ENCODE results near the gene BNIP3.

BNIP3 gene

GRCh38 chr10:131975796-131976195 lies 5.9 kb downstream of the BNIP3 start:
- TF ChIP-seq TAF1 (IDR thresholded peaks at IDR 0.05; ENCODE audit: low read depth) (no peak), FOXM1 (IDR thresholded peaks at IDR 0.05; ENCODE audit: borderline replicate concordance, low read depth) (no peak)

DNA sequence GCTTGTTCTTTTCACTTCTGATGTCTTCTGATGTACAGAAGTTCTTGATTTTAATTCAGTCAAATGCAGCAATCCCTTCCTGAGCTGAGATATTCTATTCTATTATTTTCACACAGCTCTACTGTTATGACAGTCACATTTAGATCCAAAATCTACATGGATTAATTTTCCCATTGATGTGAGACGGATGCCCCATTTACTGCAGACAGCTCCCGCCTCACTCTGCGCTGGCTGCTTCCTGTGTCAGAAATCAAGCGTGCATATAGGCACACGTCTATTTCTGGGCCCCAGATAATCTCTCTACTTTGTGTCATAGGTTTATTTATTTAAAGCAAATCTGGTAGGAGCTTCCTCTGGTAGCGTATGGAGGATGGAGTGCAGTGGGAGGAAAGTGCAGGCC lies 6.7 kb downstream of the BNIP3 start:
- TF ChIP-seq NFIC (IDR thresholded peaks at IDR 0.05) (no peak), TAF1 (IDR thresholded peaks at IDR 0.05; ENCODE audit: low read depth) (no peak), RAD21 (IDR thresholded peaks at IDR 0.05; ENCODE audit: low read depth) (no peak), EGR1 (IDR thresholded peaks at IDR 0.05) (no peak), YY1 (IDR thresholded peaks at IDR 0.05; ENCODE audit: low read depth) (no peak), MAX (IDR thresholded peaks at IDR 0.05) (no peak), ZBTB7A (IDR thresholded peaks at IDR 0.05; ENCODE audit: low read depth) (no peak), CEBPB (IDR thresholded peaks at IDR 0.05) (no peak), EP300 (IDR thresholded peaks at IDR 0.05; ENCODE audit: borderline replicate concordance) (no peak), CREB1 (IDR thresholded peaks at IDR 0.05; ENCODE audit: low read depth) (no peak), REST (IDR thresholded peaks at IDR 0.05; ENCODE audit: low read depth) (no peak), FOXM1 (IDR thresholded peaks at IDR 0.05; ENCODE audit: borderline replicate concordance, low read depth) (no peak), TCF12 (IDR thresholded peaks at IDR 0.05; ENCODE audit: low read depth) (no peak)
- TF ChIP-seq, protein P1, sequence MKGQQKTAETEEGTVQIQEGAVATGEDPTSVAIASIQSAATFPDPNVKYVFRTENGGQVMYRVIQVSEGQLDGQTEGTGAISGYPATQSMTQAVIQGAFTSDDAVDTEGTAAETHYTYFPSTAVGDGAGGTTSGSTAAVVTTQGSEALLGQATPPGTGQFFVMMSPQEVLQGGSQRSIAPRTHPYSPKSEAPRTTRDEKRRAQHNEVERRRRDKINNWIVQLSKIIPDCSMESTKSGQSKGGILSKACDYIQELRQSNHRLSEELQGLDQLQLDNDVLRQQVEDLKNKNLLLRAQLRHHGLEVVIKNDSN (IDR thresholded peaks at IDR 0.05), result no peak

GRCh38 chr10:131974034-131974817 lies 7.5 kb downstream of the BNIP3 start:
- TF ChIP-seq REST (IDR thresholded peaks at IDR 0.05; ENCODE audit: low read depth) (no peak), FOXM1 (IDR thresholded peaks at IDR 0.05; ENCODE audit: borderline replicate concordance, low read depth) (no peak), NFIC (IDR thresholded peaks at IDR 0.05) (no peak), ZBTB7A (IDR thresholded peaks at IDR 0.05; ENCODE audit: low read depth) (no peak), YY1 (IDR thresholded peaks at IDR 0.05; ENCODE audit: low read depth) (no peak), EP300 (IDR thresholded peaks at IDR 0.05; ENCODE audit: borderline replicate concordance) (no peak), RAD21 (IDR thresholded peaks at IDR 0.05; ENCODE audit: low read depth) (no peak), TAF1 (IDR thresholded peaks at IDR 0.05; ENCODE audit: low read depth) (no peak), EGR1 (IDR thresholded peaks at IDR 0.05) (no peak), TEAD4 (IDR thresholded peaks at IDR 0.05) (no peak), MAX (IDR thresholded peaks at IDR 0.05) (no peak), CEBPB (IDR thresholded peaks at IDR 0.05) (no peak), CREB1 (IDR thresholded peaks at IDR 0.05; ENCODE audit: low read depth) (no peak), TCF12 (IDR thresholded peaks at IDR 0.05; ENCODE audit: low read depth) (no peak)
- TF ChIP-seq, protein P1 (IDR thresholded peaks at IDR 0.05), result no peak

DNA sequence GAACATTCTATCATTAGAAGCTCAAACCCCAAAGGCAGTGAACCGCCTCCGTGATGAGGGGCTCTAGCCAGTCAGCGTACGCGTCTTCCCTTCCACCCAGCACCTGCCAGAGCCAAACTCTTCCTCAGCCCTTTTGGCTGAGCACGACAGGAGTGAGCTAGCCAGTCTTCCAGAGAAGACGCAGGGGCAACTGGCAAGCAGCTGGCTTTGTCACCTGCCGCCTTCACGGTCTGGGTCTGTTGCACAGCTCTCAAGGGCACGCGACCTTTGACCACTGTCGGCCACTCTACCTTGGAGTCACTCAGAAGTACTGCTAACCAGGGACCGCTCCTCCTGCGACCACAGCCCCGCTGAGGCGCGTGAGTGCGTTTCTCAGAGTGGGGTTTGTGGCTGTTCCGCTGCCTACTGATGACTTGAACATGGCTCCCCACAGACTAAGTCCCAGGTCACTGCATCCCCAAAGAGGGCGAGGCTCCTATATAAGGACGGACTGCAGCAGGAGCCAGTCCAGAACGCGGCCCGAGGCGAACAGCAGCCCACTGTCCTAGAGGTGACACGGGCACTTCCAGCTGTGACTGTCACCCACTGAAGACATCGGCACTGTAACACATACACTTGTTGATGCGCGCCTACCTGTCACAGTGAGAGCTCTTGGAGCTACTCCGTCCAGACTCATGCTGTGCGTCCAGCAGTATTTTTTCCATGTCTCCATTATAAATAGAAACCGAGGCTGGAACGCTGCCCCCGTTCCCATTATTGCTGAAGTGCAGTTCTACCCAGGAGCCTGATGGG lies 8.4 kb downstream of the BNIP3 start:
- TF ChIP-seq ZBTB7A (IDR thresholded peaks at IDR 0.05; ENCODE audit: low read depth) (no peak), YY1 (IDR thresholded peaks at IDR 0.05; ENCODE audit: low read depth) (no peak), EP300 (IDR thresholded peaks at IDR 0.05; ENCODE audit: borderline replicate concordance) (no peak), RAD21 (IDR thresholded peaks at IDR 0.05; ENCODE audit: low read depth) (no peak), FOXM1 (IDR thresholded peaks at IDR 0.05; ENCODE audit: borderline replicate concordance, low read depth) (no peak), TEAD4 (IDR thresholded peaks at IDR 0.05) (no peak), REST (IDR thresholded peaks at IDR 0.05; ENCODE audit: low read depth) (no peak), CEBPB (IDR thresholded peaks at IDR 0.05) (no peak), CREB1 (IDR thresholded peaks at IDR 0.05; ENCODE audit: low read depth) (no peak), TAF1 (IDR thresholded peaks at IDR 0.05; ENCODE audit: low read depth) (no peak), MAX (IDR thresholded peaks at IDR 0.05) (no peak), NFIC (IDR thresholded peaks at IDR 0.05) (no peak)
- TF ChIP-seq, protein P1 (IDR thresholded peaks at IDR 0.05), result no peak
